GM23338 (cell line): Measurements from ENCODE around the gene EDIL3.

Experiments
- CREB1 ChIP-seq: fragments of 250-450 bp; sonication (Bioruptor Pico); IDR thresholded peaks from 2 replicates; pipeline ENCODE4 v1.5.0; 2020; ENCODE audit warnings: low read depth, mild to moderate bottlenecking, moderate library complexity
- CTCF ChIP-seq, 2 experiments: fragments of 200-600 bp in 1 of 2; sonication (generic) in 1 of 2; conservative IDR thresholded peaks; 2 replicates each; pipeline versions ENCODE4 v1.5.1 to v1.6.1; 2016 to 2017; ENCODE audit warnings: antibody characterized with exemption in 2 of 2, low read depth in 2 of 2, mild to moderate bottlenecking in 2 of 2, moderate library complexity in 1 of 2
- EZH2 ChIP-seq: fragments of 200-600 bp; sonication (generic); IDR thresholded peaks from one replicate; pipeline ENCODE4 v1.8.0; 2017; ENCODE audit warnings: antibody characterized with exemption, mild to moderate bottlenecking, low read depth; ENCODE audit not compliant: unreplicated experiment
- JUNB ChIP-seq: IDR thresholded peaks from one replicate; pipeline ENCODE4 v1.6.1; 2016; ENCODE audit warnings: antibody characterized with exemption; ENCODE audit not compliant: unreplicated experiment
- POLR2AphosphoS5 ChIP-seq: IDR thresholded peaks from 2 replicates; pipeline ENCODE4 v1.6.1; 2016; ENCODE audit warnings: antibody characterized with exemption, low read depth
- REST ChIP-seq: IDR thresholded peaks from one replicate; pipeline ENCODE4 v1.6.1; 2018; ENCODE audit warnings: antibody characterized with exemption; ENCODE audit not compliant: unreplicated experiment
- ZNF114 ChIP-seq: fragments of 250-450 bp; sonication (Bioruptor Pico); IDR thresholded peaks from 2 replicates; pipeline ENCODE4 v1.5.0; 2020; ENCODE audit warnings: mild to moderate bottlenecking, moderate library complexity
- ZNF331 ChIP-seq: fragments of 250-450 bp; sonication (Bioruptor Pico); IDR thresholded peaks from 2 replicates; pipeline ENCODE4 v1.5.0; 2020; ENCODE audit warnings: low read depth, mild to moderate bottlenecking, moderate library complexity

- TF ChIP-seq CTCF (conservative IDR thresholded peaks at IDR 0.05; ENCODE audit: low read depth in 2 of 2) = no peak
- no peak for TF ChIP-seq POLR2AphosphoS5
- no peak for TF ChIP-seq EZH2
- TF ChIP-seq ZNF114 = no peak
- no peak for TF ChIP-seq REST
- TF ChIP-seq JUNB = no peak
- TF ChIP-seq CREB1 (CRISPR knock-in tag) = no peak
- no peak for TF ChIP-seq ZNF331 (CRISPR knock-in tag)
Observed at GRCh38 chr5:84017523-84018172, 367.0 kb downstream of the EDIL3 start.
